Keratinocyte (primary cell): ENCODE measurements around the gene SMIM28.

ENCODE experiments used
- CTCF ChIP-seq, 3 experiments: IDR thresholded peaks in 1 of 3; conservative IDR thresholded peaks in 1 of 3; optimal IDR thresholded peaks in 1 of 3; 2 replicates in 2 of 3; 3 replicates in 1 of 3; pipeline versions ENCODE3 to v1.5.1; 2011; ENCODE audit warnings: low read length in 3 of 3, mild to moderate bottlenecking in 3 of 3, moderate library complexity in 2 of 3, control low read depth in 1 of 3, inconsistent platforms in 1 of 3; ENCODE audit not compliant: insufficient read depth in 2 of 3; ENCODE audit errors: extremely low read depth in 1 of 3
- EZH2 ChIP-seq: IDR thresholded peaks from one replicate; pipeline ENCODE4 v1.6.1; 2012; ENCODE audit warnings: inconsistent platforms, mild to moderate bottlenecking, low read length, moderate library complexity

GRCh38 chr6:138400326-138400725, 22.6 kb downstream of the SMIM28 start:
- TF ChIP-seq CTCF (optimal IDR thresholded peaks at IDR 0.05 in 1 of 3, IDR thresholded peaks at IDR 0.05 in 1 of 3, conservative IDR thresholded peaks at IDR 0.05 in 1 of 3; ENCODE audit: extremely low read depth in 1 of 3, insufficient read depth in 2 of 3, low read length in 3 of 3) (no peak), EZH2 (no peak)
